Astrocyte (in vitro differentiated cells and primary cell): Measurements from ENCODE around the gene CNTNAP2.

Source experiments
- CTCF ChIP-seq: IDR thresholded peaks from 2 replicates; pipeline ENCODE4 v1.5.1; 2011; ENCODE audit warnings: low read depth, mild to moderate bottlenecking, inconsistent platforms, low read length, moderate library complexity; ENCODE audit not compliant: insufficient read depth
- EZH2 ChIP-seq: IDR thresholded peaks from 2 replicates; pipeline ENCODE4 v1.6.1; 2012; ENCODE audit warnings: mild to moderate bottlenecking, low read length, inconsistent platforms; ENCODE audit not compliant: insufficient read depth

- TF ChIP-seq EZH2 (no peak), CTCF (no peak)
These were observed 2005.2 kb downstream of the CNTNAP2 start for GRCh38 chr7:148121847-148122246.
